K562 (cell line): ENCODE measurements around the gene TRAF3IP1. TPM values are rescaled to one million over a fixed set of nuclear protein-coding genes. Genes with fewer than 3 reads are reported as not detected.

Experiments
- ATAC-seq: fragments of 200-7000 bp; cut with Tn5 transposase; 3 replicates; pipeline ENCODE4 v1.9.1; 2020; ENCODE audit warnings: moderate library complexity
- BruUV-seq: library from RNA; stranded (reverse); fragments of 400-500 nt; replicated peaks from 2 replicates; lab custom pipeline; 2021; lab: Mats Ljungman, UMichigan
- CTCF ChIA-PET: fragments of 300-600 bp; formaldehyde crosslinking; extraction: SDS; loops from one replicate; lab custom pipeline; 2021; ENCODE audit warnings: low intra/inter-chr PET ratio; lab: Yijun Ruan, JAX
- POLR2A ChIA-PET: fragments of 300-600, 350-650 bp; sonication (Branson Sonifier 250); formaldehyde crosslinking; extraction: SDS; loops from one replicate; lab custom pipeline; 2021; ENCODE audit warnings: antibody characterized with exemption, inconsistent platforms; lab: Yijun Ruan, JAX
- DNase-seq, 4 experiments: peaks; one replicate each; pipeline versions ENCODE4 v3.0.0 to v3.0.0-alpha.2; 2011 to 2018; ENCODE audit warnings: low spot score in 3 of 4, mixed read lengths in 3 of 4; ENCODE audit errors: extremely low read depth in 1 of 4
- FAIRE-seq: peaks from 2 replicates; lab custom pipeline; 2011; peaks lifted over from hg19 to GRCh38; lab: Jason Lieb, UNC
- H2AFZ ChIP-seq: 2 replicates; pipeline ENCODE4 v1.6.0; 2011; ENCODE audit warnings: low read depth, low read length, control low read depth, inconsistent platforms
- H3K27ac ChIP-seq: fragments of 200-600 bp; 3 replicates; pipeline ENCODE4 v1.8.0; 2011; ENCODE audit warnings: low read depth, mild to moderate bottlenecking, control low read depth, inconsistent platforms, low read length, moderate library complexity, mixed read lengths; ENCODE audit errors: extremely low read depth
- H3K27me3 ChIP-seq, 2 experiments: fragments of 300-600 bp in 1 of 2; 2 replicates in 1 of 2; 3 replicates in 1 of 2; pipeline versions ENCODE4 v1.6.0 to v1.8.0; 2011; ENCODE audit warnings: inconsistent platforms in 2 of 2, low read length in 2 of 2, mild to moderate bottlenecking in 1 of 2, mixed read lengths in 1 of 2, moderate library complexity in 1 of 2; ENCODE audit not compliant: control insufficient read depth in 2 of 2, insufficient read depth in 2 of 2
- H3K36me3 ChIP-seq: fragments of 300-600 bp; 3 replicates; pipeline ENCODE4 v1.8.0; 2011; ENCODE audit warnings: mild to moderate bottlenecking, low read length, inconsistent platforms; ENCODE audit not compliant: control insufficient read depth, insufficient read depth
- H3K4me1 ChIP-seq, 2 experiments: fragments of 200-600 bp in 1 of 2; replicated peaks in 1 of 2; 2 replicates in 1 of 2; 3 replicates in 1 of 2; pipeline versions ENCODE4 v1.5.1 to v1.8.0; 2011; ENCODE audit warnings: inconsistent platforms in 2 of 2, low read length in 2 of 2, mild to moderate bottlenecking in 1 of 2, mixed read lengths in 1 of 2, moderate library complexity in 1 of 2; ENCODE audit not compliant: control insufficient read depth in 2 of 2, insufficient read depth in 2 of 2
- H3K4me2 ChIP-seq: 2 replicates; pipeline ENCODE4 v1.6.1; 2011; ENCODE audit warnings: low read length, control low read depth, inconsistent platforms, mixed read lengths; ENCODE audit not compliant: insufficient read depth
- H3K4me3 ChIP-seq: fragments of 200-600 bp; sonication (generic), shearing (Covaris generic); 2 replicates; pipeline ENCODE4 v1.5.1; 2016; ENCODE audit warnings: control low read depth, inconsistent platforms
- H3K79me2 ChIP-seq: fragments of 200-600 bp; 3 replicates; pipeline ENCODE4 v1.8.0; 2011; ENCODE audit warnings: low read length, inconsistent platforms; ENCODE audit not compliant: control insufficient read depth, insufficient read depth
- H3K9ac ChIP-seq, 2 experiments: 2 replicates each; pipeline versions ENCODE4 v1.6.0 to v1.6.1; 2011; ENCODE audit warnings: low read depth in 2 of 2, low read length in 2 of 2, control low read depth in 1 of 2, inconsistent platforms in 1 of 2, mild to moderate bottlenecking in 1 of 2, mixed read lengths in 1 of 2; ENCODE audit not compliant: insufficient read depth in 1 of 2
- H3K9me1 ChIP-seq: one replicate; pipeline ENCODE4 v1.6.0; 2011; ENCODE audit warnings: inconsistent platforms, mild to moderate bottlenecking, low read length, moderate library complexity; ENCODE audit not compliant: control insufficient read depth, insufficient read depth
- H3K9me3 ChIP-seq: replicated peaks from 2 replicates; pipeline ENCODE4 v1.5.1; 2011; ENCODE audit warnings: low read depth, low read length, inconsistent platforms; ENCODE audit not compliant: control insufficient read depth, insufficient read depth
- H4K20me1 ChIP-seq: replicated peaks from 2 replicates; pipeline ENCODE4 v1.6.1; 2011; ENCODE audit warnings: low read length, inconsistent platforms, mixed read lengths; ENCODE audit not compliant: control insufficient read depth, insufficient read depth
- HDAC8 ChIP-seq: fragments of 450-650 bp; IDR thresholded peaks from 2 replicates; pipeline ENCODE4 v1.6.1; 2016; ENCODE audit warnings: mild to moderate bottlenecking, missing genetic modification characterization, moderate library complexity, missing compliant biosample characterization
- NCOA1 ChIP-seq: fragments of 450-650 bp; IDR thresholded peaks from 2 replicates; pipeline ENCODE4 v1.6.1; 2016; ENCODE audit warnings: low read depth
- PCBP2 ChIP-seq: fragments of 200-400 bp; formaldehyde crosslinking; IDR thresholded peaks from 2 replicates; pipeline ENCODE4 v1.6.1; 2018; ENCODE audit warnings: low read length, low read depth, mild to moderate bottlenecking, moderate library complexity; ENCODE audit not compliant: poor library complexity, severe bottlenecking
- TAF7 ChIP-seq: fragments of 450-650 bp; IDR thresholded peaks from 2 replicates; pipeline ENCODE4 v1.6.1; 2016; ENCODE audit warnings: missing genetic modification characterization, missing compliant biosample characterization
- WGBS: fragments of 100-300 bp; shearing (Covaris generic); methylation state at CpG from one replicate; pipeline ENCODE4 v1.1.6; 2016; ENCODE audit warnings: low coverage, mixed read lengths; ENCODE audit not compliant: insufficient coverage; ENCODE audit errors: missing lambda C conversion rate; 5-methylcytosine and 5-hydroxymethylcytosine counted together
- in situ Hi-C: fragments of 300-500 bp; cut with MboI; formaldehyde crosslinking; loops from 4 replicates; pipeline ENCODE4 v1.15.0; 2018; ENCODE audit warnings: inconsistent platforms, mixed read lengths
- intact Hi-C: fragments of 100-400 bp; cut with micrococcal nuclease; formaldehyde crosslinking; loops from 2 replicates; pipeline ENCODE4 v1.14.2; 2022
- polyA plus RNA-seq, 8 experiments: library from polyadenylated mRNA; depleted of rRNA in 4 of 8; stranded (reverse) in 5 of 8; unstranded in 3 of 8; fragments of >200 nt; fragmentation: Nextera tagmentation in 2 of 8; fragmentation: Illumina TruSeq in 1 of 8; extraction: Ambion mirVana in 2 of 8; extraction: Trizol in 1 of 8; gene quantifications; 2 replicates each; pipeline versions ENCODE4 v1.2.1 to v1.2.3, GENCODE V29; 2011 to 2014; ENCODE audit warnings: inconsistent platforms in 1 of 8, missing spikeins in 1 of 8
- total RNA-seq, 7 experiments: library from RNA; depleted of rRNA in 6 of 7; stranded (reverse); fragments of >200 nt in 6 of 7; fragmentation: Illumina TruSeq in 2 of 7; extraction: Trizol in 2 of 7; gene quantifications; 2 replicates each; pipeline versions ENCODE4 v1.2.1 to v1.2.3, GENCODE V29; 2011 to 2021; ENCODE audit warnings: low replicate concordance in 1 of 7

The TRAF3IP1 gene
- total and polyA plus RNA-seq, 9 of the 15 experiments (the other 6 are each of a cell fraction or from before 2014, with no cell fraction given), result 1.3 to 7.4 (median 3.4) TPM

DNA sequence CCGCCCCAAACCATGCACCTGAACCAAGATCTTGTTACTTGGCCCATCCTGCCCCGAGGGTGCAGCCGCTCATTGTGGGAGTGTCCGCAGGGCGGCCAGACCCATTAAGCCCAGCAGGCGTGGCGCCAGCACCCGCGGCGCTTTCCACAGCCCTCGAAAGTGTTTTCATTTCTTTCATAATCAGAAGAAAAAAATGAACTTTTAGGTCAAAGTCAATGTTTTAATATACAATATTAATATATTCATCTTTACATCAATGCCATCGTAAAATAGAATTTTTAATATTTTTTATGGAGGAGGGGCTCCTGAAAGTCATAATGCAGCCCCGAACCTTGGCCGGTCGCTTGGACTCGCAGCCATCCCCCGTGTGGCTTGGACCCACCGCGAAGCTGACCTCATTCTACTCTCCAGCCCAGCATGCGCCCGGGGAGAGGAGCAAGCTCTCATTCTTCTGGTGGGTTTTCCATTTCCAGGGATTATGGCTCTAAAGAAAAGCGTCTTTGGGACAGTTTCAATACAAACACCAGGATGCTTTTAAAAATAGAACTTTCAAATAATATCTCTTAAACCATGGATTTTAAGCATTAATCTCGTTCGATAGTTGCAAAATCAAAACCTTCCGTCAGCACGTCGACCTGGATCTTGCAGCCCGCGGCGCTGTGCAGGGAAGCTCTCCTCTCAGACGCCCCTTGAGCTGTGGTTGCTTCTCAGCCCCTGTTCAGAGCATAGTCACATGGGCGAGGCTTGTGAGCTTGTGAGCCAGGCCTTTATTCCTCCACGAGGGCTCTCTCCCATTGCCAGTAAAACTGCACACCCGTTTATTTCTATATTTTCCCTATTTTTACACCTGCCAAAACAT, 89.3 kb downstream of the TRAF3IP1 start:
- Histone ChIP-seq H3K4me3 (no peak overlapping the region), H3K9ac (no peak overlapping the region), H3K79me2 (no peaks in the 10 kb centered on the region), H3K9me3 (no peaks in the 10 kb centered on the region), H3K4me2 (no peak overlapping the region), H3K27me3 (no peaks in the 10 kb centered on the region), H3K36me3 (no peaks in the 10 kb centered on the region), H3K4me1 (peaks cover 0 to 16% of the 10 kb centered on the region in 2 experiments; a peak in 2 of 5 replicates), H4K20me1 (no peaks in the 10 kb centered on the region), H3K9me1 (no peaks in the 10 kb centered on the region), H3K27ac (no peak overlapping the region), H2AFZ (no peak overlapping the region)
- intact Hi-C loops, result no loop called here
- no TSS peak for BruUV-seq
- in situ Hi-C loops, result no loop called here
- TF ChIP-seq NCOA1 (no peak), TAF7 (tag) (no peak), HDAC8 (tag) (no peak), PCBP2 (no peak)
- 80% methylated on average over 27 of the region's 34 CpGs for WGBS
- ChIA-PET CTCF (no interaction called here), POLR2A (interaction anchor here (0.6 to 0.7 kb wide), 2 partner anchors 12 to 63 kb away, joined by 3 read pairs; no protein-coding TSS in a partner anchor)
- no peak for FAIRE-seq
- DNase-seq, result no peak
- no peak for ATAC-seq
